HG02588 (cell line): ENCODE data around the gene HOXB6.

Source experiments
- ATAC-seq: cut with Tn5 transposase; IDR thresholded peaks from one replicate; pipeline ENCODE4 v1.9.1; 2021; ENCODE audit warnings: mild to moderate bottlenecking, moderate library complexity; ENCODE audit not compliant: unreplicated experiment

The HOXB6 gene

DNA sequence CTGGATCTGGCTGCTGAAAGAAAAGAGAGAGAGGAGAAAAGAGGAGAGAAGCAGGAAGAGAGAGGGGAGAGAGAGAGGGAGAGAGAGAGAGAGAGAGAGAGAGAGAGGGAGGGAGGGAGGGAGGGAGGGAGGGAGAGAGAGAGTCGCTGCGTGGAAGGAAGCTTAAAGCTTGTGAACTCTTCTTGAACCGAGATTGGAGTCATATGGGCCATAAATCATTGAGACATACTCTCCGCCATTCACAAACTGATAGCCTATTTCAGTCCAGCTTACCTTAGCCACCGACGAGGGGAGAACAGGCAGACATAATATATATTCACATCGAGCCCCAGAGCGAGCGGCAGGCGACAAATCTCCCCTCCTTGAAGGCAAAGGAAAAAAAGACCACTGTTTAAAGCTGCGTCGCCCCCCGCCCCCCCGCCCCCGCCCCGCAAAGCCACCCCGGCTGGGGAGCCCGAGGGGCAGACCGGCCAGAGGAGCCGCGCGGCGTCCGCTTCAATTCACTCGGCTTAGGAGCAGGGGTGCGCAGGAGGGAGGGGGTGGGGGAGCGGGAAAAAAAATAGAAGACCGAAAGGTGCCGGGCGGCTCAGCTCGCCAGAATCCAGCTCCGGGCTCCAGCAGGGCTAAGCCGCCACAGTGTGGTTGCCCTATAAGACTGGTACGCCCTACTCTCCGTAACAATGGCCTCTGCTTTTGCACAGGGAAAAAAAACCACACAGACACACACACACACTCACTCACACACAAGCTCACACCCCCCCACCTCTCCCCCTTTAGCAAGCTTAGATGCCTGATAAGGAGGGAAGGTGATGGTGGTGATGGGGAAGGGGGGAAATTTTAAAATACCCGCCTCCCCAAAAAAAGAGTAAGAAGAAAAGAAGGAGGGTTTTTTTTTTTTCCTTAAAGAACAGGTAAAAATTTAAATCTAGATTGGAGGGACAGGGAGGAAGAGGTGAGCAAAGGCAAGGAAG lies 49.2 kb downstream of the HOXB6 start:
- ATAC-seq = no peak

DNA sequence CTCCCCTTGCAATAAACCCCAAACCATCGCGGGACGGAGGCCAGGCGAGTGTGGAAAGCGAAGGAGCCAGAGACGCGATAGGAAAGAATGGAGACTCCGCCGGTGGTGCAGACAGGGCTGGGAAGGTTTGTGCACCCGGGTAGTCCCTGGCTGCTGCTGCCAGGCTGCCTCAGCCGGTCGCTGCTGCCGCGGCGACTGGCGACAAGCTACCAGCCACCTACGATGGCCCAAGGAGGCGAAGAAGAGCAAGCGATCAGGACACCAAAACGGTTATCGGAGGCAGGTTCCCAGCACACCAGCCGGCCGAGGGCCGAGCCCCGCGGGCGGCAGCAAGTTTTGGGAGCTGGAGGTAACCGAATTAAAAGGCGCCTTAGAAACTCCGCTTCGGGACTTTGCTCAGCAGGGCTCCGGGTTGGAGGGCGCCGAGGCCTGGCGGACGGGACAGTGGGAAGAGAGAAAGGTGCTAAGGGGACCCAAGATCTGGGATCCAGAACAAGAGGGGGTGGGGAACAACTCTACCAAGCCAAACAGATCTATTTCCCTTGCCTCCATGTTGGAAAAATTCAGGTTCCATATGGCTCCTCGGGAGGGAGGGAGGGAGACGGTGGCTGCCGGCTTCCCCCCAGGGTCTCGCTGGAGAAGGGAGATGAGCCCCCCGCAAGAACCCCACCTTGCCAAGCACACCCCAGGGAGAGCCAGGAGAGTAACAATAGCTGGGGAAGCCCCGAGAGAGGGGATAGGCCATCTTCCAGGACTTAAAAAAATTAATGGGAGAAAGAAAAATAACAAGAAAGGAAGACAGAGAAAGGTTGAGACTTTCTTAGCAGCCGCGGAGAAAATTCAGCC lies 50.2 kb downstream of the HOXB6 start:
- no peak for ATAC-seq

DNA sequence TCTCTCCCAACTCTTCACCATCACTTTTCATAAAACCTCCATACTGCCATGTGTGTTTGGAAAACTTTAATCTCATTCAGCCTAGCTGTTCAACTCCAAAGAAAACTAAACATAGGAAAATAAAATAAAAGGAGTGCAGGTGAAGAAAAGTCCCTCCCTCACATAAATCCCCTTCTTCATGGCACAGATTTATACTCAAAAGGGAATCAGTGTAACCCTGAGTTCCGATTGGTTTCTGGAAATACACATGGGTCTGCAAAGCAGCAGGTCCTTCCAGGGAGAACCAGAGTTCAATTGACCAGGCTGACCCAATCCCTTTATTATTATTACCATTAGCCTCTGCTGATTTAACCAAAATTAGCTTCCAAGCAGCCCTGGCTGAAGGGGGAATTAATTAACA lies 51.0 kb downstream of the HOXB6 start:
- no peak for ATAC-seq

DNA sequence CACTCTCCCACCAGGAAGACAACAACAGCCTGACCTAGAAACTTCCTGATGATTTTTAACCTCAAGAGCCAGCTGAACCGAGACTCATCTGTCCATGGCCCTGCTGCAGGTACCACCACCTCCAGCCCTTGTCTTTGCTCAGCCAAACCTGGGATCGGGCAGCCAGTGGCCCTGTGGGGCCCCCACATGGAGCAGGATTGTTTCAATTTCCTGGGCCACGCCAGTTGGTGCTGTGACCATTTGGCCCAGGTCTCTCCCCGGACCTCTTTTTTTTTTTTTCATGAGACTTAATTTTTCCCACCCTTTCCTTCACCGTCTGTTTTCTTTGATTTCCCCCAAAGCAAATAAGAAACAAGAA lies 51.6 kb downstream of the HOXB6 start:
- ATAC-seq = no peak

DNA sequence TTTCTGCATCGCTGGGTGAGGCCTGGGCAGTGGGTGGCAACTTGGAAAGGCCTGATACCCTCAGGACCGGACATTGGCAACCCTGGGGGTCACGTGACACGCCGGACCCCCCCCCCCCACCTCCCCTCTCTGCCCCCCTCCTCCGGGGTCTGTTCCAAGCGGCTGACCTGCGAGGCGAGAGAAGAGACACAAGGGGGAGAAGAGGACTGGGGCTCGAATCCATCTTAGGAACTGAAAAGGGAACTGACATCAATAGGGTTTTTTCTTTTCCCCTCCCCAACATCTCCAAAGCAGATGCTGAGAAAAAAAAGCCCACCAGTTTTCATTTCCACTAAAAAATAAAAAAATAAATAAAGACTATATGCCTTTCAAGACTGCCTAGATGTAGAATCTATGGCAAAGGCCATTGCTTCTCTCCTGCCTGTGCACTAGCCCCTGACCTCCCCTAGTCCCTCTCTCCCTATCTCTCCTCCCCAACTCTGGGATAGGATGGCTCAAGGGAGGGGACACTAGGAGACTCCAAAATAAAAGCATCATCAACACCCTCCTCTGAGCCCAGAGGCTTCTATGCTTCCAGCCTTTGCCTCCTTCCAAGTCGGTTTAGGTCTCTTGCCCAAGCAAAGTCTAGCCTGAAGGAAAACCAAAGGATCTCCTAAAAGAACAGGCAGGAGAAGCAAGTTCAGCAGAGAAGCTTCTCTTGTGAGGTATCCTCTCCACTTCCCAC lies 52.2 kb downstream of the HOXB6 start:
- ATAC-seq = no peak

DNA sequence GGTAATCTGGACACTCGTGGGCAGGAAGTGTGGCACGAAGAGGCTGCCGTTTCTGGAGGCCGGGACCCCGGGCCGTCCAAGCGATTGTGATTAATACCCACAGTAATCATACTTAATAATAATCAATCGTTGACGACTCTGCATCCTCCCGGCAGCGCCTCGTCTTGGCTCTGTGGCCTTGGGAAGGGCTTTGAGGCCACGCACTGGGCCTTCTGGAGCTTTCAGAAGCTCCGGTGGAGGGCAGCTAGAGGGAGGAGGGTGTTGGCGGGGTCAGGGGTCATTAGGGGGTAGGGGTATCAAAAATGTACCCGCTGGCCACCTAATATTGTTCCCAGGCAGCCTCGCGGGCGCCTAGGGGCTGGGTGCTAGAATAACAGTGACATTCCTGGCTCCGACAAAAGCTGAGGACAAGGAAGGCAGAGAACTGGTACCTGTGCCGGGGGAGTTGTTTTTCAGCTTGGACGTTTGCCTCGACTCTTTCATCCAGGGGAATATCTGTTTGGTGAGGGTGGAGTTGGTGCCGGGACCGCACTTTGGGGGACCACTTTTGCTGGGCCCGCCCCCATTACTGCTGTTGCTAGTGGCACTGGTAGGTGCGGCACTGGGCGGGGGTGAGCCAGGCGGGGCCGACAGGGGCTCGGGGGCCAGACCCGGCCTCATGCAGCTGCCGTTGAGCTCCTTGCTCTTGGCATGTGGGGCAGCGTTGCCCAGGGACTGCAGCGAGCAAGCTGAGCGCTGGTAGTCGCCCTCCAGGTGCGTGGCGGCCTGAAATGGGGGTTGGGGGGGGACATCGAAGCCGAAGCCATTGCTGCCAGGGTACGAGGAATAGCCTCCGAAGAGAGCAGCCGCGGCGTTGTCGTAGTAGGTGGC lies 53.0 kb downstream of the HOXB6 start:
- no peak for ATAC-seq

DNA sequence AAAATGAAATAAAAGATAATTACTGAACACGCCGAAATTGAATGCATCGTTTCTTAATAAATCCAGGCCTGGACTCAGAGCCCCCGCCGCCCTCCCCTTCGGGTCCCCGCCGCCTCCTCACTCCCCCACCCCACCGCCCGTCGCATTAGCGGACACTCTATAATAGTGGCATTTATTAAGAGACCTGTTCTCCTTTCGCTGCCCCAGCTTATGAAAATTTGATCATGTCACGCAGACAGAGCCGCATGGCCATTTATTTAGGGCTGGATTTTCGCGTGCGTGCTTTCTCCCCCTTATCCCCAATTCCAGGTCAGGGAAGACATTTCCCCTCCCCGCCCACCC lies 53.6 kb downstream of the HOXB6 start:
- ATAC-seq = no peak

DNA sequence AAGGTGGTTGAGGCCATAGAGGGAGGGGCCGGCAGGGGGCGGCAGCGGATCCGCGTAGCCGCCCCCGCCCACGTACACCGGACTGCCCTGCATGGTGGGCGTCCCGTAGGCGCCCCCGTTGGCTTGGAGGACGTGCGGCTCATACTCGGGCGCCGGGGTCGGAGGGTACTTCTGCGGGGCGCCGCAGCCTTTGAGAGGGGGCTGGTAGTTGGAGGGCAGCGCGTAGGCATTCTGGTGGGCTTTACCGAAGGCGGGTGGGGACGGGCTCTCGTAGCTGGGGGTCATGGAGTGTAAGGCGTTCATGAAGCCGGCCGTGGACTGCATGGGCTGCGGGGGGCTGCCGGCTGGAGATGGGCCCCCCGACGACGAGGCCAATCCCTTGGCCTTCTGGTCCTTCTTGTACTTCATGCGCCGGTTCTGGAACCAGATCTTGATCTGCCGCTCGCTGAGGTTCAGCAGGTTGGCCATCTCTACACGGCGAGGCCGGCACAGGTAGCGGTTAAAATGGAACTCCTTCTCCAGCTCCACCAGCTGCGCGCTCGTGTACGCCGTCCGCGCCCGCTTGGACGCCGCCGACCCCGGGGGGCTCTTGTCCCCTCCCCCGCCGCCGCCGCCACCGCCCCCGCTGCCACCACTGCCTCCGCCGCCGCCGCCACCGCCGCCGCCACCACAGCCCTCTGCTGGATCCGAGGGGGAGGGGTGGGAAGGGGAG lies 54.1 kb downstream of the HOXB6 start:
- no peak for ATAC-seq

DNA sequence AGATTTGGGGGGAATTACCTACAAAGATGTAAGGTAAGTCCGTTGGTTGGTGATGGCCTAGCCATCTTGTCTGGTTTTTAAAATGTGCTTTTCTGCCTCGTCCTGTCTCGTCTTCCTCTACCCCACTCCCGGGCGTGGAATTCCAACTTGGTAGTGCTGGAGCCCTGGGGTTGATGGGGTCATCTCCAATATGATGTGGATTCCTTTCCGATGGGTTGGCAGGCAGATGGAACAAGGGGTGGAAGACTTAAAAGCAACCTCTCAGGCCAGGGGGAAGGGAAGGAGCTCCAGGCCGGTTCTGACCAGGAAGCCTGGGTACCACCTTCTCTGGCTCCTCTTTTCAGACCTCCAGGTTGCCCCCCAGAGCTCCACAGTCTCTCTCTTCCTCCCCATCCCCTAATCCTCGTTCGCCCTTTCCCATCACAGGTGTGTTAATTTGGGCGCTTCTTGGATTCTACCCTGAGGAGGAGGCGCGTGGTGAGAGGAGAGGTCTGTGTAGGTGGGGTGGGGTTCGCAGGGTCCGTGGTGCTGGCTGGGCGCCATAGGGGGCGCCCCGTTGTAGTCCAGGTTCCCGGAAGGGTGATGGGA lies 54.8 kb downstream of the HOXB6 start:
- ATAC-seq = no peak

DNA sequence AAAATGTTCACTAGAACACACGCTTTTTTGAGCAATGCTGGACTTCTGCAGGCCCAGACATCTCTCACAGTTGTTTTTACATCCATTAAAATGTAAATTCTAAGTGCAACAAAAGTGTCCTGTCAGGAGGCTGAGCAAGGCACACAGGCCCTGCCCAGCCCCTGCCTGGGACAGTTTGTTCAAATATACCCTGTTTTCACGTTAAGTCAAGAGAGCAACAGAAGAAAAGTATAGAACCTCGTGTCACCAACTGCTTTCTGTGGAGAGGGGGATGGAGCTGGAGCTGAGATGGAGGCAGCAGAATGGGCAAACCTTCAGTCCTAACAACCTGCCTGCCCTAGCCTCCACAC lies 55.5 kb downstream of the HOXB6 start:
- ATAC-seq = no peak

DNA sequence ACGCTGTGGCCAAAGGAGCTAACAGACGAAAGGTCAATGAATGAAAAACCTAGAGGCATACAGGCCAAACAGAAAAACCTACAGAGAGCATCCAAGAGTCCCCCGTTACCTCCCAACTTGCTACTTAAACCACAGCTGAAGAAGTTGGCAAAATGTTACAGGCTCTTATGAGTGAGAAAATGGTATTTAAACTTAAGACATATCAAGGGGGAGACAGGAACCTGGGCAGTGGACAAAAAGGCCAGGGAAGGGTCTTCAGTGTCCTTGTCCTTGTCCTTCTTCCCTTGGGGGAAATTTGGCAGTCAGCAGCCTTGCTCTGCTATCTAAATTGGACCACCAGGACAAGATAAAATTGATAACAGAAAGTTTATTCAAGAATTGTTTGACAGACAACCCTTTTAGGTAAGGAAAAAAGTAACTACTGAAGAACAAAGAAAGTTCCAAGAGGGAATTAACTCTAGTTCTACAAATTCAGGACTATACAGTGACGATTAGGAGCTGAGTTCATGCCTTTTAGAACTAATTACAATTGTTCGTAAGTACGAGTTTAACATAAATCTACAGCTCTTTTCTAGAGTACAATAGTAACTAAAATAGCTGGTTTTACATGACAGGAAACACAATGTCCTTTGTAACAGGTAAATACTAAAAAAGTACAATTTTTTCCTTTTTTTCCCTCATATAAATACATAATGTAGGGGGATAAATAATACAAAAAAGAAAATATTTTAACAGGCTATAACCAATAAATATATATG lies 56.1 kb downstream of the HOXB6 start:
- ATAC-seq = no peak

DNA sequence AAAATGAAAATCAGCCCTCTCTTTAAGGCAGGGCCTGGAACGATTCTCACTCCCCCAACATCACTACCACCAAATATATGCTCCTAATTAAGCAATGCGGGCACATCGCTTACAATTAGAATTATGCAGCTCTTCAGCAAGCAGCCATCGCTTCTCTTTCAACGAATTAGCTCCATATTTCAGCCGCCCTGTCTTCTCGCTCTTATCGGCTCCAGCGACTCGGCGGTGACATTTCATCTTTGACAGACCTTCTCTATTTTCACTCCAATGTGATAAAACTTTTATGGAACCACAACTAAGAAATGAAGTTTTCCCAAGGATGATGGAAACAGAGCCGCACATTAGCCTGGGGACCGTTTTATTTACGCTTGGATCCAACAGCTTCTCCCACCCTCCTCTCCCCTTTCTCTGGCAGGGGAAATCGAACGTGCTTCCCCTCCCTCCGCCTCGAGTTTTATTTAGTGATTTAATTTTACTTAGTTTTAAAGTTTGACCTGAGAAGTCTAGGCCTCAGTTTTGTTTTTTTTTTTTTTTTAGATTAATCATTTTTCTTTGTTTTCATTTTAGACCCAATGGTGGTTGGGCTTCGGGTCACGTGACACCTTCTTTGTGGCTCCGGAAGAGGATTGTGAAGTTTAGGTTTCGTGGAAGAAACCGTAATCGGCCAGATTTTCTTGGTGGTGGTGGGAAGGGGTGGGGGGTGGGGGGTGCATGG lies 56.8 kb downstream of the HOXB6 start:
- no peak for ATAC-seq

DNA sequence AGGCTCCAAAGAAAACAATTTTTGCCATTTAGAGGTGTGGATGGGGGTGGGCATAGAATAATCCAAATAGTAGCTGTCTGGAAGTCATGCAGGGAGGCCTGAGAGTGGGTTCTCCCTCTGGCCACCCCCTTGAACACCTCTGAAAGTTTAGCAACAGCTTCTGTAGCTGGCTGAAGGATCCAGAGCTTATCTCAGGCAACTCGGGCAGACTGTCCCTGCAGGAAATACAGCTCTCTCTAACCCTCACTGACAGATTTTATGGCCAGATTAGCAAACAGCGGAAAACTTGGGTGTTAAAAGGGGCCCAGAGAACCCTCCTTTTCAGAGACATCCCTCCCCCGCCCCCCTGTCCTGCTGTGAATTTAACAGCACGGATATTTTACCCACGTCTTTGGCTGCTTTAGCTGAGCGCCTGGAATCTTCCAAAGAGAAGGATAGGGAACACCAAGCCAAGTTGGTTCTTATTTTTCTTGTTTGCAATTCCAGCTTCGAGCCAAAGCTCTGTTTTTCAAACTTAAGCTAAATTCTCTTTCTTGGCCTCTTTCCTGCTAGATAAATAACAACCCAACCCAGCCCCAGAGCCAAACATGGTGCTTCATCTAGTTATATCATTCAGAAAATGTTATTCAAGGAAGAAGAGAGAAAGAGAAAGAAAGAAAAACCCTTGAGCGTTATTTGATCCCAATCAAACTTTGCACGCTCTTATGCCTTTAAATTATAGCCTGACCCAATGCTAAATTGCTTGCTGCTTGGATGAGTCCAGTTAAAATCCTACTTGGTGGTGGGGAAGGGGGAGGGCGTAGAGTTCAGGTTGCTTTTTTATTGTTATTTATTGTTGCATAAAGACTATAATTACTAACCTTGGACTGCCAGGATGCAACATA lies 57.6 kb downstream of the HOXB6 start:
- no peak for ATAC-seq

DNA sequence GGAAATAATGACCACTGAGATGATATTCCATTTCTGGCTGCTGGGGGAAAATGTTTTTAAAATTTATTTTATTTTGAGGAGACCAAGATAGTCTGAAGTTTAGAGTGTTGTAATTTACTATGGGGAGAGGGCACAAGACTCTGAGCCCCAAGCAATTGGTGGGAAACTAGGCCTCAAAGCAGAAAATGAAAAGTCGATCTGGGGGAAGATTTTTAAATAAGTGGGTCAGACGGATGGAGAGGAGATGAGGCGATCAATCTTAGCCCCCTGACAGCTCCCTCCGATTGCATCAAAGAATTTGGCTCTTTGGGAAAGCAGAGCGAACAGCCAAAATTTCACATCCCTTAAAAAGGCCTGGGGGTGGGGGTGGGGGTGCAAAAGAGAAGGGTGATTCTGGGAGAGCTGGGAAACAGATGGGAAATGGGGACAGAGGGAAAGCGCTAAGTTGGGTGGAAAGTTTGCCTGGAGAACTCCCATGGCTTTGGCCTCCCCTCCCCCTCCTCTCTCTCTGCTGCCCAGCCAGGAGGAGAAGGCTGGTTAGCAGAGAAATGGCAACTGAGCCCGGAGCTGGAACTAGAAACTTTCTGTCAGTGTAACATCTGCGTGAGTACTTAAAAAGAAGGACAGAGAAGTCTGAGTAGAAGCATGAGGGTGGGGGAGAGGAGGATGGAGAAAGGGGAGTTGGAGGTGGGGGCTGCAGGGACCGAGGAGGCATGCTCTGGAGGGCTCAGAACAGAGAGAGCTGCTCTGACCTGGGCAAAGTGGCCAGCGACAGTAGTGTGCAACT lies 58.5 kb downstream of the HOXB6 start:
- no peak for ATAC-seq
